Measurements from ENCODE around the gene AUTS2. TPM values are rescaled to one million over a fixed set of nuclear protein-coding genes. Genes with fewer than 3 reads are reported as not detected.

The AUTS2 gene
- polyA plus RNA-seq, 3 donors = 0.08 to 0.35 TPM; not detected in 1

GRCh38 chr7:70563960-70564359 is 965.7 kb downstream of the AUTS2 start:
- Histone ChIP-seq H4K20me1 (ENCODE audit: insufficient read depth, low read length) (no peaks in the 10 kb centered on the region), H3K79me2 (ENCODE audit: insufficient read depth, low read length) (no peaks in the 10 kb centered on the region), H3K4me3 (replicated peaks in 1 of 3; ENCODE audit: low read depth in 2 of 3, low read length in 3 of 3) (no peak overlapping the region), H3K4me1 (ENCODE audit: control insufficient read depth in 1 of 2, insufficient read depth in 2 of 2, low read length in 2 of 2) (no peaks in the 10 kb centered on the region), H3K9ac (ENCODE audit: insufficient read depth, low read length, poor library complexity, severe bottlenecking) (no peak overlapping the region), H3K9me3 (replicated peaks in 1 of 2; ENCODE audit: control insufficient read depth in 1 of 2, insufficient read depth in 1 of 2, low read length in 2 of 2) (peaks cover 0 to 1% of the 10 kb centered on the region in 2 donors), H3K36me3 (replicated peaks in 1 of 2; ENCODE audit: control insufficient read depth in 1 of 2, insufficient read depth in 2 of 2, low read length in 2 of 2) (no peaks in the 10 kb centered on the region), H3K27me3 (ENCODE audit: control insufficient read depth in 2 of 2, insufficient read depth in 2 of 2, low read length in 2 of 2) (no peaks in the 10 kb centered on the region), H2AFZ (ENCODE audit: insufficient read depth, low read depth, low read length, poor library complexity, severe bottlenecking) (no peak overlapping the region), H3K27ac (ENCODE audit: low read depth in 1 of 2, low read length in 2 of 2) (no peak overlapping the region), H3K4me2 (replicated peaks; ENCODE audit: extremely low read depth, low read length, poor library complexity, severe bottlenecking) (no peak overlapping the region)
- TF ChIP-seq CTCF (IDR thresholded peaks at IDR 0.05) = no peak
- Mint-ChIP-seq H3K9me3 (peaks cover 0 to 6% (median 3%) of the 10 kb centered on the region in 7 donors), H3K4me1 (no peaks in the 10 kb centered on the region), H3K27me3 (ENCODE audit: low read depth in 3 of 3) (peaks cover 0 to 2% (median 0%) of the 10 kb centered on the region in 3 donors), H3K27ac (no peak overlapping the region), H3K36me3 (no peaks in the 10 kb centered on the region), H3K4me3 (no peak overlapping the region)
- no peak for DNase-seq
- no CpG with 5 or more reads among the region's 2 CpGs for WGBS (ENCODE audit: insufficient coverage)
- intact Hi-C loops (cut with micrococcal nuclease) = no loop called here

- intact Hi-C loops (cut with micrococcal nuclease) = no loop called here
- Mint-ChIP-seq H3K27me3 (ENCODE audit: low read depth in 3 of 3) (peaks cover 0 to 1% (median 0%) of the 10 kb centered on the region in 3 donors), H3K4me3 (no peak overlapping the region), H3K27ac (no peak overlapping the region), H3K36me3 (no peaks in the 10 kb centered on the region), H3K9me3 (peaks cover 0 to 3% (median 0%) of the 10 kb centered on the region in 7 donors), H3K4me1 (no peaks in the 10 kb centered on the region)
- no peak overlapping the region for H3K9ac ChIP-seq (ENCODE audit: insufficient read depth, low read length, poor library complexity, severe bottlenecking)
- H3K4me1 ChIP-seq (ENCODE audit: control insufficient read depth in 1 of 2, insufficient read depth in 2 of 2, low read length in 2 of 2) = no peaks in the 10 kb centered on the region
- no peak for DNase-seq
- H3K79me2 ChIP-seq (ENCODE audit: insufficient read depth, low read length) = no peaks in the 10 kb centered on the region
- H4K20me1 ChIP-seq (ENCODE audit: insufficient read depth, low read length) = no peaks in the 10 kb centered on the region
- no peaks in the 10 kb centered on the region for H3K9me3 ChIP-seq (replicated peaks in 1 of 2; ENCODE audit: control insufficient read depth in 1 of 2, insufficient read depth in 1 of 2, low read length in 2 of 2)
- no peak overlapping the region for H3K27ac ChIP-seq (ENCODE audit: low read depth in 1 of 2, low read length in 2 of 2)
- no peak overlapping the region for H3K4me2 ChIP-seq (replicated peaks; ENCODE audit: extremely low read depth, low read length, poor library complexity, severe bottlenecking)
- 67% methylated on average over 1 of the region's 4 CpGs for WGBS (ENCODE audit: insufficient coverage)
- H2AFZ ChIP-seq (ENCODE audit: insufficient read depth, low read depth, low read length, poor library complexity, severe bottlenecking) = no peak overlapping the region
- no peak for TF ChIP-seq CTCF (IDR thresholded peaks at IDR 0.05)
- H3K4me3 ChIP-seq (replicated peaks in 1 of 3; ENCODE audit: low read depth in 2 of 3, low read length in 3 of 3) = no peak overlapping the region
- no peaks in the 10 kb centered on the region for H3K27me3 ChIP-seq (ENCODE audit: control insufficient read depth in 2 of 2, insufficient read depth in 2 of 2, low read length in 2 of 2)
- H3K36me3 ChIP-seq (replicated peaks in 1 of 2; ENCODE audit: control insufficient read depth in 1 of 2, insufficient read depth in 2 of 2, low read length in 2 of 2) = no peaks in the 10 kb centered on the region
Measured at GRCh38 chr7:70565721-70566370, 967.6 kb downstream of the AUTS2 start.

Measured in CD14-positive monocyte (primary cell).